Prostate gland (tissue), 2 donors: Measurements from ENCODE around the gene STX7.

Source experiments
- POLR2A ChIP-seq: fragments of 450-650 bp; IDR thresholded peaks from one replicate; pipeline ENCODE4 v1.6.1; 2016; ENCODE audit warnings: antibody characterized with exemption, mild to moderate bottlenecking
- TF ChIP-seq, protein P1 (sequence below), 4 experiments: fragments of 200-600 bp in 2 of 4; fragments of 450-650 bp in 2 of 4; sonication (generic) in 2 of 4; IDR thresholded peaks; 1 replicate in 3 of 4; 2 replicates in 1 of 4; pipeline ENCODE4 v1.5.1; 2016 to 2019; ENCODE audit warnings: antibody characterized with exemption in 4 of 4, mild to moderate bottlenecking in 2 of 4, moderate library complexity in 2 of 4

DNA sequence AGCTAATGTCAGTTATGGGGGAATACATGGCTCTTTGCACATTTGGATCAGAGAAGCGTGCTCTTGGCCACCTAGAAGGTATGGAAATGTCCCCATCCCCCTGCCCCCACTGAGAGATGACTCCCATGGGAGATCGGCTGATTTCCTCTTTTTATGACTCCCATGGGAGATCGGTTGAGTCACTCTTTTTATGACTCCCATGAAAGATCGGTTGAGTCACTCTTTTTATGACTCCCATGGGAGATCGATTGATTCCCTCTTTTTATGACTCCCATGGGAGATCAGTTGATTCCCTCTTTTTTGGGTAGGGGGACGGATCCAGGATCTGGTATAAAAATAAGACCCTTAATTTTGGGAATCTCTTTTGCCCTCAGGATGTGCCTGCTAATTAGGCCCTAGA lies 14.9 kb upstream of the STX7 start:
- TF ChIP-seq, protein P1, sequence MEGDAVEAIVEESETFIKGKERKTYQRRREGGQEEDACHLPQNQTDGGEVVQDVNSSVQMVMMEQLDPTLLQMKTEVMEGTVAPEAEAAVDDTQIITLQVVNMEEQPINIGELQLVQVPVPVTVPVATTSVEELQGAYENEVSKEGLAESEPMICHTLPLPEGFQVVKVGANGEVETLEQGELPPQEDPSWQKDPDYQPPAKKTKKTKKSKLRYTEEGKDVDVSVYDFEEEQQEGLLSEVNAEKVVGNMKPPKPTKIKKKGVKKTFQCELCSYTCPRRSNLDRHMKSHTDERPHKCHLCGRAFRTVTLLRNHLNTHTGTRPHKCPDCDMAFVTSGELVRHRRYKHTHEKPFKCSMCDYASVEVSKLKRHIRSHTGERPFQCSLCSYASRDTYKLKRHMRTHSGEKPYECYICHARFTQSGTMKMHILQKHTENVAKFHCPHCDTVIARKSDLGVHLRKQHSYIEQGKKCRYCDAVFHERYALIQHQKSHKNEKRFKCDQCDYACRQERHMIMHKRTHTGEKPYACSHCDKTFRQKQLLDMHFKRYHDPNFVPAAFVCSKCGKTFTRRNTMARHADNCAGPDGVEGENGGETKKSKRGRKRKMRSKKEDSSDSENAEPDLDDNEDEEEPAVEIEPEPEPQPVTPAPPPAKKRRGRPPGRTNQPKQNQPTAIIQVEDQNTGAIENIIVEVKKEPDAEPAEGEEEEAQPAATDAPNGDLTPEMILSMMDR (IDR thresholded peaks at IDR 0.05), result no peak
- no peak for TF ChIP-seq POLR2A
